ENCODE measurements around the gene SAMSN1.
A peak's percentile ranks its signal among the peaks of the same experiment; 100 is the strongest.

Gene SAMSN1

DNA sequence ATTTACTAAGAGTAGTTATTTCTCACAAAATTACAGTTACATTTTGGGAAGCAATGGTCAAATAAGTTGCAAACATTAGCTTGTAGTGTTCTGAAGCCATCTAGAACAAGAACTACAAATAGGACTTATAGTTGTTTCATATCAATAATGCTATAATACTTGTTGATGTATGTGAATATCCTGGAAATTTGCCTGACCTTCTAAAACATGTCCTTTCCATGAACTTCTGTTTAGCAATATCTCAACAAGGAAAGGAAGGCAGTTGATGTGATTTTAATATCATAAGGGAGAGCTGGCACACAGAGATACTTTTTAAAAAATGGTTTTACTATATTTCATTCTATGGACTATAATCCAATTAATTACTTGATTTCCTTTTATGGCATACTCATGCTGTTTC, 47.1 kb upstream of the SAMSN1 start:
- Histone ChIP-seq H3K27ac (ENCODE audit: low read depth, low read length, poor library complexity, severe bottlenecking) (no peak overlapping the region), H3K4me2 (ENCODE audit: low read length) (no peak overlapping the region), H3K4me1 (ENCODE audit: insufficient read depth, low read length, severe bottlenecking) (peaks cover 25% of the 10 kb centered on the region), H3F3A (ENCODE audit: insufficient read depth, low read length) (no peaks in the 10 kb centered on the region), H3K9ac (ENCODE audit: low read length) (no peak overlapping the region), H3K27me3 (ENCODE audit: insufficient read depth, low read length) (no peaks in the 10 kb centered on the region), H3K9me3 (ENCODE audit: low read length) (no peaks in the 10 kb centered on the region), H3K4me3 (ENCODE audit: low read depth, low read length, poor library complexity, severe bottlenecking) (no peak overlapping the region), H3K9me2 (ENCODE audit: low read depth, low read length) (no peaks in the 10 kb centered on the region), H4K20me1 (ENCODE audit: insufficient read depth, low read length) (no peaks in the 10 kb centered on the region), H2AFZ (ENCODE audit: low read length) (no peak overlapping the region), H3K79me2 (ENCODE audit: insufficient read depth, low read length) (no peaks in the 10 kb centered on the region), H3K36me3 (ENCODE audit: insufficient read depth, low read length) (no peaks in the 10 kb centered on the region)
- TF ChIP-seq, protein P1, sequence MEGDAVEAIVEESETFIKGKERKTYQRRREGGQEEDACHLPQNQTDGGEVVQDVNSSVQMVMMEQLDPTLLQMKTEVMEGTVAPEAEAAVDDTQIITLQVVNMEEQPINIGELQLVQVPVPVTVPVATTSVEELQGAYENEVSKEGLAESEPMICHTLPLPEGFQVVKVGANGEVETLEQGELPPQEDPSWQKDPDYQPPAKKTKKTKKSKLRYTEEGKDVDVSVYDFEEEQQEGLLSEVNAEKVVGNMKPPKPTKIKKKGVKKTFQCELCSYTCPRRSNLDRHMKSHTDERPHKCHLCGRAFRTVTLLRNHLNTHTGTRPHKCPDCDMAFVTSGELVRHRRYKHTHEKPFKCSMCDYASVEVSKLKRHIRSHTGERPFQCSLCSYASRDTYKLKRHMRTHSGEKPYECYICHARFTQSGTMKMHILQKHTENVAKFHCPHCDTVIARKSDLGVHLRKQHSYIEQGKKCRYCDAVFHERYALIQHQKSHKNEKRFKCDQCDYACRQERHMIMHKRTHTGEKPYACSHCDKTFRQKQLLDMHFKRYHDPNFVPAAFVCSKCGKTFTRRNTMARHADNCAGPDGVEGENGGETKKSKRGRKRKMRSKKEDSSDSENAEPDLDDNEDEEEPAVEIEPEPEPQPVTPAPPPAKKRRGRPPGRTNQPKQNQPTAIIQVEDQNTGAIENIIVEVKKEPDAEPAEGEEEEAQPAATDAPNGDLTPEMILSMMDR (IDR thresholded peaks at IDR 0.05; ENCODE audit: low read length) = no peak
- TF ChIP-seq EZH2 (IDR thresholded peaks at IDR 0.05; ENCODE audit: borderline replicate concordance, low read length) = no peak

DNA sequence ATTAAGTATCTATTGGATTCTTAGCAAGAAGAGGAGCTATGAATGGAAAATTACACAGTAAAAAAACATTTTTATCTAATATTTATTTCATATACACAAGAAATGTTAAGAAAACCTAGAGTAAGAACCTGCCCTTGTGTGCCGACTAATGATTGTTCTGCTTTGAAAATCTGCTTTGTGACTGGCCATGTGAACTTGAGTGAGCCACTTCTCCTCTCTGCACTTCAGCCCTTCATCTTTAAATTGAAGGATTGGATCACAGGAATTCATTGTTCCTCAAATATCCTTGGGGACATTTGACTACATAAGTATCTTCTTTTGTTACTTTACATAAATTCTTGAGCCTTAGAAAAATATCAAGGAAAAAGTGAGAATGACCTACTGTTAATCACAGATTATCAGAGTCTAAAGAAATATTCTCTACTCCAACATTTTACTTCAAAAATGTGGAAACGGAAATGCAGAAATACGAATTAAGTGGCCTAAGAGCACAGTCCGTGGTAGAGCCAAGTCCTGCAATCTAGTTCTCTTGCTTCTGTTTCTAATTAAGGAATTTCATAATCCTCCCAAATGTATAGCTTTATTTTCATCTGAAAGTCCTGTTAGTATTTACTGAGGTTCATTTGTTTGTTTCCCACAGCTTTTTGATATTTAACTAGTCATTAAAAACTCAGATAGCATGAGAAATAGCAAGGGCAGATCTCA, 46.3 kb upstream of the SAMSN1 start:
- no peaks in the 10 kb centered on the region for H4K20me1 ChIP-seq (ENCODE audit: insufficient read depth, low read length)
- H3K79me2 ChIP-seq (ENCODE audit: insufficient read depth, low read length) = no peaks in the 10 kb centered on the region
- TF ChIP-seq, protein P1 (IDR thresholded peaks at IDR 0.05; ENCODE audit: low read length) = no peak
- no peak for TF ChIP-seq EZH2 (IDR thresholded peaks at IDR 0.05; ENCODE audit: borderline replicate concordance, low read length)
- H3K27me3 ChIP-seq (ENCODE audit: insufficient read depth, low read length) = no peaks in the 10 kb centered on the region
- no peaks in the 10 kb centered on the region for H3K9me3 ChIP-seq (ENCODE audit: low read length)
- no peak overlapping the region for H3K4me2 ChIP-seq (ENCODE audit: low read length)
- H3K27ac ChIP-seq (ENCODE audit: low read depth, low read length, poor library complexity, severe bottlenecking) = no peak overlapping the region
- no peaks in the 10 kb centered on the region for H3K36me3 ChIP-seq (ENCODE audit: insufficient read depth, low read length)
- no peak overlapping the region for H2AFZ ChIP-seq (ENCODE audit: low read length)
- no peak overlapping the region for H3K9ac ChIP-seq (ENCODE audit: low read length)
- no peak overlapping the region for H3K4me3 ChIP-seq (ENCODE audit: low read depth, low read length, poor library complexity, severe bottlenecking)
- peaks cover 25% of the 10 kb centered on the region for H3K4me1 ChIP-seq (ENCODE audit: insufficient read depth, low read length, severe bottlenecking)
- no peaks in the 10 kb centered on the region for H3F3A ChIP-seq (ENCODE audit: insufficient read depth, low read length)
- no peaks in the 10 kb centered on the region for H3K9me2 ChIP-seq (ENCODE audit: low read depth, low read length)

DNA sequence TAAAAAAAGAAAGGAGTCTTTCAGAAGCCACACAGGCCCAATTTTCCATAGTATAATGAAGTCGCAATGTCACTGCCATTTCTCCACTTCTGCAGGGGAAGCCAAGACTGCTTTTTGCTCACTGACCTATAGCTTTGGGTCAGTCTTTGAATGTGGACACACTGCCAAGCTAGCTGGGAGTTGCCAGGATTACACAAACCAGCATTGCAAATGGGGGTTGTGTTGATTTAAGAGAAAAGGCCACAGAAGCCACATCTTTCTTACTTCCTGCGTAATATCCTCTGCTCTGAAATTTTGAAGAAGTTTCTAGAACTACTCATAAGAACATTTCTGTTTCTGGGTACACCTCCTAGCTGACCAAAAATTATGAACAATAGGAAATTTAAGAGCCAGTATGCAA, 45.8 kb upstream of the SAMSN1 start:
- Histone ChIP-seq H3K4me1 (ENCODE audit: insufficient read depth, low read length, severe bottlenecking) (peaks cover 25% of the 10 kb centered on the region), H3K9ac (ENCODE audit: low read length) (no peak overlapping the region), H3K4me3 (ENCODE audit: low read depth, low read length, poor library complexity, severe bottlenecking) (no peak overlapping the region), H3K36me3 (ENCODE audit: insufficient read depth, low read length) (no peaks in the 10 kb centered on the region), H3K4me2 (ENCODE audit: low read length) (no peak overlapping the region), H3F3A (ENCODE audit: insufficient read depth, low read length) (no peaks in the 10 kb centered on the region), H4K20me1 (ENCODE audit: insufficient read depth, low read length) (no peaks in the 10 kb centered on the region), H3K79me2 (ENCODE audit: insufficient read depth, low read length) (no peaks in the 10 kb centered on the region), H3K27ac (ENCODE audit: low read depth, low read length, poor library complexity, severe bottlenecking) (no peak overlapping the region), H2AFZ (ENCODE audit: low read length) (peak overlapping the region; percentile 58; the same call in 1 of the 2 replicates), H3K9me3 (ENCODE audit: low read length) (no peaks in the 10 kb centered on the region), H3K9me2 (ENCODE audit: low read depth, low read length) (no peaks in the 10 kb centered on the region), H3K27me3 (ENCODE audit: insufficient read depth, low read length) (no peaks in the 10 kb centered on the region)
- TF ChIP-seq, protein P1 (IDR thresholded peaks at IDR 0.05; ENCODE audit: low read length) = no peak
- TF ChIP-seq EZH2 (IDR thresholded peaks at IDR 0.05; ENCODE audit: borderline replicate concordance, low read length) = no peak

Data from OCI-LY1 (cell line).